ENCODE measurements around the gene RNF11. TPM values are rescaled to one million over a fixed set of nuclear protein-coding genes. Genes with fewer than 3 reads are reported as not detected.

Gene RNF11
- total and polyA plus RNA-seq, 2 of the 8 experiments (the other 6 are each of a cell fraction or from before 2014, with no cell fraction given) = 49.6 to 54.2 TPM

- no peak for TF ChIP-seq CHD7 (IDR thresholded peaks at IDR 0.05; ENCODE audit: insufficient replicate concordance, low read length)
These were observed 19.3 kb downstream of the RNF11 start (continued) for GRCh38 chr1:51255331-51255730.
